ENCODE measurements around the gene IL2RA.
"Not testable (repeated sequence)": the region's sequence is repeated elsewhere in the genome, so short reads cannot be mapped to it uniquely, and the experiment has no call there.

IL2RA gene

GRCh38 chr10:6006546-6006945 is 55.6 kb downstream of the IL2RA start:
- no peak for TF ChIP-seq CTCF (conservative IDR thresholded peaks at IDR 0.05; ENCODE audit: low read depth, low read length)
- no peak for DNase-seq (ENCODE audit: low read depth)
- no peak overlapping the region for H3K4me3 ChIP-seq (ENCODE audit: low read length)

- no peak for DNase-seq (ENCODE audit: low read depth)
- TF ChIP-seq CTCF (conservative IDR thresholded peaks at IDR 0.05; ENCODE audit: low read depth, low read length): no peak
- H3K4me3 ChIP-seq (ENCODE audit: low read length): no peak overlapping the region
Measured at GRCh38 chr10:6005856-6006395, 56.2 kb downstream of the IL2RA start.

- not testable (repeated sequence) for DNase-seq (ENCODE audit: low read depth); H3K4me3 ChIP-seq (ENCODE audit: low read length)
Measured at GRCh38 chr10:6005161-6005804, 56.9 kb downstream of the IL2RA start.

- H3K4me3 ChIP-seq (ENCODE audit: low read length): no peak overlapping the region
- TF ChIP-seq CTCF (conservative IDR thresholded peaks at IDR 0.05; ENCODE audit: low read depth, low read length): no peak
- DNase-seq (ENCODE audit: low read depth): no peak
Measured at GRCh38 chr10:6002809-6003510, 59.2 kb downstream of the IL2RA start.

GRCh38 chr10:5999440-6000165 is 62.6 kb downstream of the IL2RA start:
- no peak overlapping the region for H3K4me3 ChIP-seq (ENCODE audit: low read length)
- no peak for TF ChIP-seq CTCF (conservative IDR thresholded peaks at IDR 0.05; ENCODE audit: low read depth, low read length)
- DNase-seq (ENCODE audit: low read depth): no peak

GRCh38 chr10:5996696-5997095 is 65.5 kb downstream of the IL2RA start:
- no peak for DNase-seq (ENCODE audit: low read depth)
- TF ChIP-seq CTCF (conservative IDR thresholded peaks at IDR 0.05; ENCODE audit: low read depth, low read length): no peak
- H3K4me3 ChIP-seq (ENCODE audit: low read length): no peak overlapping the region

GRCh38 chr10:5992398-5992797 is 69.8 kb downstream of the IL2RA start:
- no peak for TF ChIP-seq CTCF (conservative IDR thresholded peaks at IDR 0.05; ENCODE audit: low read depth, low read length)
- no peak for DNase-seq (ENCODE audit: low read depth)
- H3K4me3 ChIP-seq (ENCODE audit: low read length): no peak overlapping the region
